ENCODE data around the gene MORN5. TPM values are rescaled to one million over a fixed set of nuclear protein-coding genes. Genes with fewer than 3 reads are reported as not detected.

The MORN5 gene
- polyA plus RNA-seq, 1 donor from 2014 or later: not detected

DNA sequence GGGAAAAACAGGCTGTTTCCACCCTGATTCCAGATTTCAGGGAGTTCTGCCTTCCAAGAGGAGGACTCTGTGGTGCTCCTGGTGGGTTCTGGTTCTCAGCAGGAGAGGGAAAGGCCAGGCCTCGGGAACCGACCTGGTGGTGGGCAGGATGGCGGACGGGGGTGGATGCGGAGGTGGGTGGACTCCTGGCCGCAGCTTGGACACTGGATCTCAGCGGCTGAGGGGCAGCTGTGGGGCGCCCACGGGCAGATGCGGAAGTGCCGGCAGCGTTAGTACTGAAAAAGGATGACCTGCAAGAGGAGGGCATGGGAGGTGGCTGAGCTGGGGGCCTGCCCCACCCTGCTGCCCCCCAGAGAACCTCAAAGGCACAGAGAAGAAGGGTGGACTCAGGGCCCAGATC lies 44.8 kb downstream of the MORN5 start:
- Histone ChIP-seq H2AFZ (ENCODE audit: low read depth, low read length) (no peak overlapping the region), H3K27ac (ENCODE audit: low read length) (no peak overlapping the region), H3K4me2 (ENCODE audit: low read length) (no peak overlapping the region), H3K4me3 (ENCODE audit: low read length) (no peak overlapping the region), H3K79me2 (replicated peaks; ENCODE audit: insufficient read depth, low read length) (no peaks in the 10 kb centered on the region), H3F3A (ENCODE audit: insufficient read depth, low read length, poor library complexity, severe bottlenecking) (no peaks in the 10 kb centered on the region), H3K9ac (ENCODE audit: low read length) (no peak overlapping the region), H4K20me1 (ENCODE audit: insufficient read depth) (no peaks in the 10 kb centered on the region), H3K9me2 (ENCODE audit: insufficient read depth, low read length) (no peaks in the 10 kb centered on the region), H3K27me3 (ENCODE audit: insufficient read depth, low read depth, low read length) (peaks cover 8% of the 10 kb centered on the region), H3K36me3 (ENCODE audit: insufficient read depth, low read length) (no peaks in the 10 kb centered on the region), H3K9me3 (ENCODE audit: low read length) (no peaks in the 10 kb centered on the region)
- TF ChIP-seq, protein P1, sequence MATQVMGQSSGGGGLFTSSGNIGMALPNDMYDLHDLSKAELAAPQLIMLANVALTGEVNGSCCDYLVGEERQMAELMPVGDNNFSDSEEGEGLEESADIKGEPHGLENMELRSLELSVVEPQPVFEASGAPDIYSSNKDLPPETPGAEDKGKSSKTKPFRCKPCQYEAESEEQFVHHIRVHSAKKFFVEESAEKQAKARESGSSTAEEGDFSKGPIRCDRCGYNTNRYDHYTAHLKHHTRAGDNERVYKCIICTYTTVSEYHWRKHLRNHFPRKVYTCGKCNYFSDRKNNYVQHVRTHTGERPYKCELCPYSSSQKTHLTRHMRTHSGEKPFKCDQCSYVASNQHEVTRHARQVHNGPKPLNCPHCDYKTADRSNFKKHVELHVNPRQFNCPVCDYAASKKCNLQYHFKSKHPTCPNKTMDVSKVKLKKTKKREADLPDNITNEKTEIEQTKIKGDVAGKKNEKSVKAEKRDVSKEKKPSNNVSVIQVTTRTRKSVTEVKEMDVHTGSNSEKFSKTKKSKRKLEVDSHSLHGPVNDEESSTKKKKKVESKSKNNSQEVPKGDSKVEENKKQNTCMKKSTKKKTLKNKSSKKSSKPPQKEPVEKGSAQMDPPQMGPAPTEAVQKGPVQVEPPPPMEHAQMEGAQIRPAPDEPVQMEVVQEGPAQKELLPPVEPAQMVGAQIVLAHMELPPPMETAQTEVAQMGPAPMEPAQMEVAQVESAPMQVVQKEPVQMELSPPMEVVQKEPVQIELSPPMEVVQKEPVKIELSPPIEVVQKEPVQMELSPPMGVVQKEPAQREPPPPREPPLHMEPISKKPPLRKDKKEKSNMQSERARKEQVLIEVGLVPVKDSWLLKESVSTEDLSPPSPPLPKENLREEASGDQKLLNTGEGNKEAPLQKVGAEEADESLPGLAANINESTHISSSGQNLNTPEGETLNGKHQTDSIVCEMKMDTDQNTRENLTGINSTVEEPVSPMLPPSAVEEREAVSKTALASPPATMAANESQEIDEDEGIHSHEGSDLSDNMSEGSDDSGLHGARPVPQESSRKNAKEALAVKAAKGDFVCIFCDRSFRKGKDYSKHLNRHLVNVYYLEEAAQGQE (IDR thresholded peaks at IDR 0.05; ENCODE audit: borderline replicate concordance): no peak
- no peak for TF ChIP-seq EZH2 (IDR thresholded peaks at IDR 0.05; ENCODE audit: borderline replicate concordance, insufficient read depth, low read length, poor library complexity, severe bottlenecking)
- no peak for TF ChIP-seq SMC3 (conservative IDR thresholded peaks at IDR 0.05; ENCODE audit: poor library complexity)
- TF ChIP-seq MXI1 (conservative IDR thresholded peaks at IDR 0.05; ENCODE audit: poor library complexity, severe bottlenecking): no peak
- no peak for TF ChIP-seq POLR2AphosphoS5 (IDR thresholded peaks at IDR 0.05)
- TF ChIP-seq, protein P2, sequence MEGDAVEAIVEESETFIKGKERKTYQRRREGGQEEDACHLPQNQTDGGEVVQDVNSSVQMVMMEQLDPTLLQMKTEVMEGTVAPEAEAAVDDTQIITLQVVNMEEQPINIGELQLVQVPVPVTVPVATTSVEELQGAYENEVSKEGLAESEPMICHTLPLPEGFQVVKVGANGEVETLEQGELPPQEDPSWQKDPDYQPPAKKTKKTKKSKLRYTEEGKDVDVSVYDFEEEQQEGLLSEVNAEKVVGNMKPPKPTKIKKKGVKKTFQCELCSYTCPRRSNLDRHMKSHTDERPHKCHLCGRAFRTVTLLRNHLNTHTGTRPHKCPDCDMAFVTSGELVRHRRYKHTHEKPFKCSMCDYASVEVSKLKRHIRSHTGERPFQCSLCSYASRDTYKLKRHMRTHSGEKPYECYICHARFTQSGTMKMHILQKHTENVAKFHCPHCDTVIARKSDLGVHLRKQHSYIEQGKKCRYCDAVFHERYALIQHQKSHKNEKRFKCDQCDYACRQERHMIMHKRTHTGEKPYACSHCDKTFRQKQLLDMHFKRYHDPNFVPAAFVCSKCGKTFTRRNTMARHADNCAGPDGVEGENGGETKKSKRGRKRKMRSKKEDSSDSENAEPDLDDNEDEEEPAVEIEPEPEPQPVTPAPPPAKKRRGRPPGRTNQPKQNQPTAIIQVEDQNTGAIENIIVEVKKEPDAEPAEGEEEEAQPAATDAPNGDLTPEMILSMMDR (IDR thresholded peaks at IDR 0.05; ENCODE audit: poor library complexity, severe bottlenecking): no peak
- TF ChIP-seq TAF1 (IDR thresholded peaks at IDR 0.05; ENCODE audit: low read depth): no peak
- no peak for TF ChIP-seq EP300 (conservative IDR thresholded peaks at IDR 0.05; ENCODE audit: poor library complexity, severe bottlenecking)
- no peak for TF ChIP-seq RAD21 (conservative IDR thresholded peaks at IDR 0.05)

DNA sequence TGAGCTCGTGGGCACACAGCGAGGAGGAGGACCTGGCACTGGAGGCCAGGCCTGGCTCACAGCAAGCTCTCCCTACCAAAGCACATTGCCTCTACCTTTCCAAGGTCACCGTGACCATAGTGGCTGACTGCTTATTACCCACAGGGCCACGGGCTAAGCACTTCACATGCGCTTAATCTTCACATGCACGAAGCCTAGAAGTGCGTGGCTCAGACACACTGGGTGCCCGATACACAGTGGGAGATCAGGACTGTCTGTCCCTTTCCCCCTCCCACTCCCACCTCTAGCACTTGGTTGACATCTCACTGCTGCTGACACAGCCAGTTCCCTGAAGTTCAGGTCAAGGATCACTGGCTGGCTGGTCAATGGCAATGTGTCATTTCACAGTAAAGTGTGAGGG lies 45.5 kb downstream of the MORN5 start:
- Histone ChIP-seq H3K27me3 (ENCODE audit: insufficient read depth, low read depth, low read length) (peaks cover 8% of the 10 kb centered on the region), H3K79me2 (replicated peaks; ENCODE audit: insufficient read depth, low read length) (no peaks in the 10 kb centered on the region), H3F3A (ENCODE audit: insufficient read depth, low read length, poor library complexity, severe bottlenecking) (no peaks in the 10 kb centered on the region), H3K9me3 (ENCODE audit: low read length) (no peaks in the 10 kb centered on the region), H4K20me1 (ENCODE audit: insufficient read depth) (no peaks in the 10 kb centered on the region), H3K36me3 (ENCODE audit: insufficient read depth, low read length) (no peaks in the 10 kb centered on the region), H3K9ac (ENCODE audit: low read length) (no peak overlapping the region), H3K4me2 (ENCODE audit: low read length) (no peak overlapping the region), H2AFZ (ENCODE audit: low read depth, low read length) (no peak overlapping the region), H3K9me2 (ENCODE audit: insufficient read depth, low read length) (no peaks in the 10 kb centered on the region), H3K27ac (ENCODE audit: low read length) (no peak overlapping the region), H3K4me3 (ENCODE audit: low read length) (no peak overlapping the region)
- TF ChIP-seq EP300 (conservative IDR thresholded peaks at IDR 0.05; ENCODE audit: poor library complexity, severe bottlenecking): no peak
- no peak for TF ChIP-seq EZH2 (IDR thresholded peaks at IDR 0.05; ENCODE audit: borderline replicate concordance, insufficient read depth, low read length, poor library complexity, severe bottlenecking)
- TF ChIP-seq, protein P1 (IDR thresholded peaks at IDR 0.05; ENCODE audit: borderline replicate concordance): no peak

Measured in neural cell (in vitro differentiated cells).